Esophagus squamous epithelium (tissue), 5 donors: ENCODE results near the gene SH3BP5L. TPM values are rescaled to one million over a fixed set of nuclear protein-coding genes. Genes with fewer than 3 reads are reported as not detected.
A peak's percentile ranks its signal among the peaks of the same experiment; 100 is the strongest.

Experiments
- DNase-seq: peaks from one replicate; lab custom pipeline; 2025; lab: John Stamatoyannopoulos, UW
- H3K27ac ChIP-seq, 4 donors: fragments of 200-600 bp; sonication (generic); one replicate each; pipeline ENCODE4 v1.5.1; 2016 to 2019; ENCODE audit warnings: mild to moderate bottlenecking in 1 of 4
- H3K27me3 ChIP-seq, 4 donors: fragments of 200-600 bp; sonication (generic); 1 replicate in 3 of 4; 2 replicates in 1 of 4; pipeline versions ENCODE4 v1.5.1 to v1.6.0; 2017 to 2021; ENCODE audit warnings: antibody characterized with exemption in 1 of 4
- H3K36me3 ChIP-seq, 3 donors: fragments of 200-600 bp; sonication (generic); one replicate each; pipeline ENCODE4 v1.5.1; 2016 to 2019
- H3K4me1 ChIP-seq, 3 donors: fragments of 200-600 bp; sonication (generic); one replicate each; pipeline ENCODE4 v1.5.1; 2017 to 2019
- H3K4me3 ChIP-seq, 4 donors: fragments of 200-600 bp; sonication (generic); 1 replicate in 3 of 4; 2 replicates in 1 of 4; pipeline ENCODE4 v1.5.1; 2016 to 2019; ENCODE audit warnings: mild to moderate bottlenecking in 2 of 4, moderate library complexity in 1 of 4
- H3K9me3 ChIP-seq, 3 donors: fragments of 200-600 bp; sonication (generic); one replicate each; pipeline ENCODE4 v1.5.1; 2016 to 2019
- CTCF ChIP-seq, 6 experiments: fragments of 450-650 bp in 4 of 6; fragments of 200-600 bp in 2 of 6; sonication (generic) in 2 of 6; IDR thresholded peaks; one replicate each; pipeline ENCODE4 v1.5.1; 2016 to 2019; ENCODE audit warnings: antibody characterized with exemption in 6 of 6, mild to moderate bottlenecking in 4 of 6, moderate library complexity in 4 of 6
- POLR2A ChIP-seq, 4 donors: fragments of 450-650 bp; IDR thresholded peaks; one replicate each; pipeline ENCODE4 v1.6.1; 2017; ENCODE audit warnings: antibody characterized with exemption in 4 of 4, mild to moderate bottlenecking in 4 of 4, moderate library complexity in 3 of 4
- WGBS, 2 donors: methylation state at CpG; one replicate each; pipeline ENCODE4 v1.1.5; 2018; 5-methylcytosine and 5-hydroxymethylcytosine counted together
- intact Hi-C: fragments of 100-400 bp; cut with DNase I; formaldehyde crosslinking; loops from one replicate; pipeline ENCODE4 v1.15.0; 2022
- total RNA-seq, 4 donors: library from RNA; depleted of rRNA; stranded (reverse); fragments of >200 nt; gene quantifications; one replicate each; pipeline ENCODE4 v1.1.0, GENCODE V29; 2016
- donor health status: DM: yes; HTN: yes; CAD: no.

SH3BP5L gene
- total RNA-seq, 4 donors from 2014 or later: 19.2 to 23.1 (median 21.9) TPM

GRCh38 chr1:248871837-248872401, 46.2 kb upstream of the SH3BP5L start:
- peak overlapping the region in 1 of 4 donors; percentile 63 for H3K4me3 ChIP-seq
- no peaks in the 10 kb centered on the region for H3K36me3 ChIP-seq
- peak overlapping the region in 2 of 4 donors; percentile 96 to 97 for H3K27ac ChIP-seq
- H3K9me3 ChIP-seq: no peaks in the 10 kb centered on the region
- TF ChIP-seq CTCF (IDR thresholded peaks at IDR 0.05): no peak
- no peak for TF ChIP-seq POLR2A (IDR thresholded peaks at IDR 0.05)
- H3K27me3 ChIP-seq: no peaks in the 10 kb centered on the region
- intact Hi-C loops: no loop called here
- peaks cover 0 to 23% (median 3%) of the 10 kb centered on the region in 3 donors for H3K4me1 ChIP-seq
- 93 to 95% methylated on average over 3 of the region's 3 CpGs for WGBS, 2 donors
- DNase-seq: no peak

GRCh38 chr1:248862998-248863881, 37.5 kb upstream of the SH3BP5L start:
- TF ChIP-seq POLR2A (IDR thresholded peaks at IDR 0.05) (peak in 1 of 4 donors; percentile 75), CTCF (IDR thresholded peaks at IDR 0.05) (peak in 1 of 6 experiments; percentile 7)
- no peaks in the 10 kb centered on the region for H3K9me3 ChIP-seq
- H3K4me1 ChIP-seq: peaks cover 9 to 28% (median 16%) of the 10 kb centered on the region in 3 donors
- intact Hi-C loops: no loop called here
- H3K36me3 ChIP-seq: no peaks in the 10 kb centered on the region
- H3K27ac ChIP-seq: peak overlapping the region; percentile 47 to 87 (median 80)
- no peaks in the 10 kb centered on the region for H3K27me3 ChIP-seq
- H3K4me3 ChIP-seq: peak overlapping the region; percentile 29 to 78 (median 66)
- peak; percentile 48 for DNase-seq
- 44 to 67% methylated on average over 2 to 7 of the region's 46 CpGs for WGBS, 2 donors

GRCh38 chr1:248862695-248862997, 36.9 kb upstream of the SH3BP5L start:
- H3K4me3 ChIP-seq: peak overlapping the region; percentile 29 to 78 (median 66)
- TF ChIP-seq POLR2A (IDR thresholded peaks at IDR 0.05): no peak
- no peak for TF ChIP-seq CTCF (IDR thresholded peaks at IDR 0.05)
- intact Hi-C loops: no loop called here
- WGBS, 2 donors: 18 to 30% methylated on average over 2 of the region's 4 CpGs
- H3K27ac ChIP-seq: peak overlapping the region; percentile 47 to 87 (median 80)
- H3K27me3 ChIP-seq: no peaks in the 10 kb centered on the region
- H3K4me1 ChIP-seq: peaks cover 12 to 34% (median 20%) of the 10 kb centered on the region in 3 donors
- DNase-seq: no peak
- H3K9me3 ChIP-seq: no peaks in the 10 kb centered on the region
- no peaks in the 10 kb centered on the region for H3K36me3 ChIP-seq

- Histone ChIP-seq H3K36me3 (no peaks in the 10 kb centered on the region), H3K4me1 (peaks cover 19 to 44% (median 22%) of the 10 kb centered on the region in 3 donors), H3K27ac (no peak overlapping the region), H3K9me3 (no peaks in the 10 kb centered on the region), H3K4me3 (no peak overlapping the region), H3K27me3 (no peaks in the 10 kb centered on the region)
- no peak for DNase-seq
- TF ChIP-seq POLR2A (IDR thresholded peaks at IDR 0.05) (no peak), CTCF (IDR thresholded peaks at IDR 0.05) (no peak)
- intact Hi-C loops: no loop called here
- 84 to 85% methylated on average over 2 of the region's 2 CpGs for WGBS, 2 donors
Measured at GRCh38 chr1:248861616-248862015, 35.9 kb upstream of the SH3BP5L start.

- intact Hi-C loops: no loop called here
- Histone ChIP-seq H3K36me3 (peaks cover 0 to 14% (median 0%) of the 10 kb centered on the region in 3 donors), H3K27ac (peak overlapping the region in 2 of 4 donors; percentile 91 to 97), H3K9me3 (no peaks in the 10 kb centered on the region), H3K4me3 (no peak overlapping the region), H3K4me1 (peaks cover 19 to 52% (median 22%) of the 10 kb centered on the region in 3 donors), H3K27me3 (no peaks in the 10 kb centered on the region)
- TF ChIP-seq POLR2A (IDR thresholded peaks at IDR 0.05) (no peak), CTCF (IDR thresholded peaks at IDR 0.05) (no peak)
- no peak for DNase-seq
- WGBS, 2 donors: 77 to 90% methylated on average over 4 of the region's 4 CpGs
Measured at GRCh38 chr1:248860007-248860406, 34.3 kb upstream of the SH3BP5L start.
